ENCODE data around the gene ZCCHC4.
"Not testable (repeated sequence)": the region's sequence is repeated elsewhere in the genome, so short reads cannot be mapped to it uniquely, and the experiment has no call there.

Gene ZCCHC4

GRCh38 chr4:25320773-25321172 lies 8.2 kb downstream of the ZCCHC4 start:
- in situ Hi-C loops (cut with HindIII; ENCODE audit: low sequenced_read_pairs), result no loop called here

DNA sequence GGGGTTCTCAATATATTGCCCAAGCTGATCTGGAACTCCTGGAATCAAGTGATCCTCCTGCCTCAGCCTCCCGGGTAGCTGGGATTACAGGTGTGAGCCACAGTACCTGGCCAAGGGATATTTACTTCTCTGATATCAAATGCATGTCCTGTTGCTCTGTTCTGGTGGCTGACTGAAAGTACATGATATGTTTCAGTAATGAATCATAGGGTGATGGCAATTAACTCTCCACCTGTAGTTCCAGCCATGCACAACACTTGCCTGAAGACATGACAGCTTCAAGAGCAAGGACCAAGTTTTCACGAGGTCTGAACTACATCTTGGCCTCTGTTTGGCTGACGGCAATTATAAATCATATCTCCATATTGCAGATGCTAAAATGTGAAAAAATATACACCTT lies 9.1 kb downstream of the ZCCHC4 start:
- in situ Hi-C loops (cut with HindIII; ENCODE audit: low sequenced_read_pairs), result no loop called here

DNA sequence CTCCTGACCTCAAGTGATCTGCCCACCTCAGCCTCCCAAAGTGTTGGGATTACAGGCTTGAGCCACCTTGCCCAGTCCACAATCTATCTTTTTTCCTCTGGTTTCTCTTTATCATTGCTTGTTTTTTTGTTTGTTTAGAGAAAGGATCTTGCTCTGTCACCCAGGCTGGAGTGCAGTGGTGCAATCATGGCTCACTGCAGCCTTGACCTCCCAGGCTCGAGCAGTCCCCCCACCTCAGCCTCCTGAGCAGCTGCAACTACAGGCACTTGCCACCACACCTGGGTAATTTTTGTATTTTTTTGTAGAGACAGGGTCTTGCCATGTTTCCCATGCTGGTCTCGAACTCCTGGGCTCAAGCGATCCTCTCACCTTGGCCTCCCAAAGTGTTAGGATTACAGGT lies 15.9 kb downstream of the ZCCHC4 start:
- in situ Hi-C loops (cut with HindIII; ENCODE audit: low sequenced_read_pairs), result not testable (repeated sequence)

GRCh38 chr4:25330335-25330734 lies 17.8 kb downstream of the ZCCHC4 start:
- in situ Hi-C loops (cut with HindIII; ENCODE audit: low sequenced_read_pairs), result no loop called here

DNA sequence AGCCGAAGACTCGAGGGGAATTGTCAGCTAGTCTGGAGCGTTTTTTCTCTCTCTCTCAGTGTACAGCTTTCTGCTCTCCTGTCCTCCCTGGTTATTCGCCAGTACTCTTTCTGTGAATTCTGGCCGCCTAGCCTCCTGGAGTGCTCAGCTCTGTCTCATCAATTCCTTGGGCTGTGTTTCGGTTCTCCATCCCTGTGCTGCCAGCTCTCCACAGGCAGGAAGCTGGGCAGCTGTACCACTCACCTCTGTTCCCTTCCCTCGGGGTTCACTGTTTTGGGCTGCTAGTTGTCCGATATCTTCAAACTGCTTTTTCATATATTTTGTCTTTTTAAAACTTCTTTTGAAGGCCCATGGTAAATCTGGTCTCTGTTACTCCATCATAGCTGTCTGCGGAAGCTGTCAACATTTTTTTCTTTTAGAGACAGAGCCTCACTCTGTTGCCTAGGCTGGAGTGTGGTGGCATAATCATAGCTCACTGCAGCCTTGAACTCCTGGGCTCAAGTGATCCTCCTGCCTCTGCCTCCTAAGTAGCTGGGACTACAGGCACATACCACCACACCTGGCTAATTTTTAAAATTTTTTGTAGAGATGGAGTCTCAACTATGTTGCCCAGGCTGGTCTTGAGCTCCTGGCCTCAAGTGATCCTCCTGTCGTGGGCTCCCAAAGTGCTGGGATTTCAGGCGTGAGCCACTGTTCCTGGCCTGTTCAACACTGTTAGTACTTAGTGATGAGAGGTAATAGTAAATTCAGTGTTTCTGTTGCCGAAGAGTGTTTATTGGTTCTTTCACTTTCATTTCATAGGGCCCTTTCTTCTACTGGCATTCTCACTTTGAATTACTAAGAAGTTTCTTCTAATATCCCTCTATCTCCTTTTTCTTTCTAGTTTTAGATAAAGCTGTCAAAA lies 18.6 kb downstream of the ZCCHC4 start:
- in situ Hi-C loops (cut with HindIII; ENCODE audit: low sequenced_read_pairs), result no loop called here

- in situ Hi-C loops (cut with HindIII; ENCODE audit: low sequenced_read_pairs), result no loop called here
Observed at GRCh38 chr4:25343671-25344070, 31.1 kb downstream of the ZCCHC4 start.

GRCh38 chr4:25345744-25346143 lies 33.2 kb downstream of the ZCCHC4 start:
- in situ Hi-C loops (cut with HindIII; ENCODE audit: low sequenced_read_pairs), result no loop called here

DNA sequence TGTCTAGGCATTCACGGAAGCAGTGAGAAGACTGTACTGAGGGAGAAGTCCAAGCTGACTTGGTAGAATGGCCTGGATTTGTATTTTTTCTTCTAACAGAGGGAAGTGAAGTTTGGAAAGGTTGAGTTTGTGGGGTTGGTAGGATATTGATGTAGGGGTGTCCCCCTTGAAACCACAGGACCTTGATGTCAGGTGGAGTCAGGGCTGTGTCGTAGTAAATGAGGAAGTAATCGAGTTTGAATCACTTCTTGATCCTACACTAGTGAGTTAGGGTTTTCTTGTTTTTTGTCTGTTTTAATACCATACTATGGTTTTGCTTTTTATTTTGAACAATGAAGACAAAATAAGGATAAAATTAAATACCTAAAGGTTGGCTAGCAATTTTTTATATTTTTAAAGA lies 34.3 kb downstream of the ZCCHC4 start:
- in situ Hi-C loops (cut with HindIII; ENCODE audit: low sequenced_read_pairs), result no loop called here

DNA sequence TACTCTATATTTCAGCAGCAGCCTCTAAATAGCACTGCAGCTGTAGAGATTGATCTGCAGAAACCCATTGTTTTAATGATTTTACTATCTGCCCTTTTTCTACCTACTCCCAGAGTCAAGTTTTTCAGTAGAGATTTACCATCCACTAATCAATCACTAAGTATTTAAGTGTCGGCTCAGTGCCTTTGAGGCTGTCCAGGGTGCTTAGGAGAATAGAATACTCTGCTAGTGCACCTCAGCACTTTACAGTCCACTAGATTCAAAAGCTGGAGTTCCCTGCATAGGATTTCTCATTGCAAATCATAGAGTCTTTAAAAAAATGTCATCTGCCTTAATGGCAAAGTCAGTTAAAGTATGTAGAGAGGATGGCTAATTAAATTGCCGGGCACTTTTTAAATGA lies 34.9 kb downstream of the ZCCHC4 start:
- in situ Hi-C loops (cut with HindIII; ENCODE audit: low sequenced_read_pairs), result no loop called here

- in situ Hi-C loops (cut with HindIII; ENCODE audit: low sequenced_read_pairs), result no loop called here
Observed at GRCh38 chr4:25347971-25348370, 35.4 kb downstream of the ZCCHC4 start.

- in situ Hi-C loops (cut with HindIII; ENCODE audit: low sequenced_read_pairs), result no loop called here
Observed at GRCh38 chr4:25350561-25350960, 38.0 kb downstream of the ZCCHC4 start.

GRCh38 chr4:25351777-25352416 lies 39.3 kb downstream of the ZCCHC4 start:
- in situ Hi-C loops (cut with HindIII; ENCODE audit: low sequenced_read_pairs), result no loop called here

- in situ Hi-C loops (cut with HindIII; ENCODE audit: low sequenced_read_pairs), result no loop called here
Observed at GRCh38 chr4:25356068-25356467, 43.5 kb downstream of the ZCCHC4 start.

- in situ Hi-C loops (cut with HindIII; ENCODE audit: low sequenced_read_pairs), result no loop called here
Observed at GRCh38 chr4:25358515-25359275, 46.1 kb downstream of the ZCCHC4 start.

- in situ Hi-C loops (cut with HindIII; ENCODE audit: low sequenced_read_pairs), result no loop called here
Observed at GRCh38 chr4:25361253-25361652, 48.7 kb downstream of the ZCCHC4 start.

GRCh38 chr4:25367004-25367621 lies 54.5 kb downstream of the ZCCHC4 start:
- in situ Hi-C loops (cut with HindIII; ENCODE audit: low sequenced_read_pairs), result no loop called here

DNA sequence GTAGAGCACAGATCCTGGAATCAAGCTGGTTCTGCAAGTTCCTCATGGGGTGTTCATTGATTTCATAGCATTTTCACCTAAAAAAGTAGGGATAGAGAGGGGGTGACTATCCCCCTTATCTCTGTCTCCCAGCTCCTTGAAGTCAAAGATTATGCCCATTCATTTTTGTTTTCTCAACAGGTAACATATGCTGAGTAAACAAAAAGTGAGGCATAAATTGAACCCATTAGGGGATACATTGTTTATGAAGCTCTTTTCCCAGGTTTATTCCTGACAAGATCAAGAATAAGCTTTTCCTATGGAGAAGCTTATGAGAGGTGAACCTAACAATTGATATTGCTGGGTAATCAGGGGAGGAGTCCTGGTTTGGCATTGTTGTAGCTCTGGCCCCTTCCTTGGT lies 55.3 kb downstream of the ZCCHC4 start:
- in situ Hi-C loops (cut with HindIII; ENCODE audit: low sequenced_read_pairs), result no loop called here

DNA sequence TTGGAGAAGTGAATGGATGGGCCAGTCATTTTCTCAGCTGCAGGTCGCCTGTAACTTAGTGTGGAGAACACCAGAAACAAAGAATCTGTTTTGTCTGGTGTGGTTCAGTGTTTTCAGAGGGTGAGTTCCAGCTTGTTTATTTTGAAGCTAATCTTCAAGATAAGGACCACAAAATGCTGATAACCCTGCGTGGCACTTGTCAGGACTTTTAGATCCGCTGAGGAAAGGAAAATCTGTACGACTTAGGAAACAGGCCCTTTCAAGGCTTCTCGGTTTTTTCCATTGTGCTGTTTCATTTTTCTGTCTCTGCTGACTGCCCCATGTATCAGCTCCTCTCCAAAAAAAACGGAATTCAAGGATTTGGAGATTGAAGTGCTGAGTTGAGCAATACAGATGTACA lies 55.7 kb downstream of the ZCCHC4 start:
- in situ Hi-C loops (cut with HindIII; ENCODE audit: low sequenced_read_pairs), result no loop called here

- in situ Hi-C loops (cut with HindIII; ENCODE audit: low sequenced_read_pairs), result no loop called here
Observed at GRCh38 chr4:25370242-25370641, 57.7 kb downstream of the ZCCHC4 start.

DNA sequence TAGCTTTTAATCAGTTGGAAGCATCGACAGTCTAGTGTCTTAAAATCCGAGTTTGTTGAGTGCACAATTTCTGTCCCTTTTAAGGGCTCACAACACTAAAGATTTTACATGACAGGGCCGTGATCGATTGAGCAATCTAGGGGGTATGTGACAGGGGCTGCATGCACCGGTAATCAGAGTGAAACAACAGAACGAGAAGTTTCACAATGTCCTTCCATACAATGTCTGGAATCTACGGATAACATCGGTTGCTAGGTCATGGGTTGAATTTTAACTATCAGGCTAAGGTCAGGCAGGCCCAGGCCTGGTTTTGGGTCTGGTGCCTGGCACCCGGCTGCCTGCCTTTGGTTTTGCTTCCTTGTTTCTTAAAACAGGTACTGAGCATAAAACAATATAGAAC lies 60.0 kb downstream of the ZCCHC4 start:
- in situ Hi-C loops (cut with HindIII; ENCODE audit: low sequenced_read_pairs), result not testable (repeated sequence)

Data from DLD1 (cell line).